ENCODE measurements around the gene THUMPD1.
"Not testable (repeated sequence)": the region's sequence is repeated elsewhere in the genome, so short reads cannot be mapped to it uniquely, and the experiment has no call there.

The THUMPD1 gene

GRCh38 chr16:20694096-20694495 lies 47.5 kb downstream of the THUMPD1 start:
- DNase-seq (ENCODE audit: low spot score) = not testable (repeated sequence)

DNA sequence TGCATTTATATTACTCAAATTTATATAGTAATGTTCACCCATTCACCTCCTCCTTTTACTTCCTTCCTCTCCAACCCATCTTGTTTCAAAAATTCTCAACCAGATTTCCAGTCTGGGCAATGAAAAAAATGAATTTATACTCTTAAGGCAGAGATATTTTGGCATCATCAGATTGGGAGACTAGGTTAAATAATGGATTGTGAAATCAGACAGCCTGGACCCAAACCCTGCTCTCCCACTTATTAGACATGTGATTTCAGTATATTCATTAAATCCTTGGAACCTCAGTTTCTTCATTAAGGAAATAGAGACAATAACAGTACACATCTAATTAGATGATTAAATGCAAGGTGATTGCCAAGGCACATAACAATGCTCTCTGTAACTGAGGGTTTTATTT lies 52.0 kb downstream of the THUMPD1 start:
- no peak for DNase-seq (ENCODE audit: low spot score)

DNA sequence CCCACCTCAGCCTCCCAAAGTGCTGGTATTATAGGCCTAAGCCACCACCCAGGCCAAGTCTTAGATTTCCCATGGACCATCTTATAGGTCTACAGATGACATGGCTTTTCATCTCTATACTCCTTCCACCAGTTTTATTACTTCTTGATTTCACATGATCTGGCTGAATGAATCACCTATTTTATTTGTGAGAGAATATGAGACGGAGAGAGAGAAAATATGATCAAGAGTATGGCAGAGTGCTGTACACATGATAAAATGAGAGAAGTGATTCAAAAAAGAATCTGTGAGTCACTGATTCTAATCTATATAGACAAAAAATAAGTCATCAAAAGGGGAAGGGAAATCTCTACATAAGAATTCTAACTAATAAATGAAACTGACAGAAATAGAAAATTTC lies 57.8 kb downstream of the THUMPD1 start:
- DNase-seq (ENCODE audit: low spot score) = no peak
